Measurements from ENCODE around the gene VGF. TPM values are rescaled to one million over a fixed set of nuclear protein-coding genes. Genes with fewer than 3 reads are reported as not detected.
A peak's percentile ranks its signal among the peaks of the same experiment; 100 is the strongest.
"Not testable (repeated sequence)": the region's sequence is repeated elsewhere in the genome, so short reads cannot be mapped to it uniquely, and the experiment has no call there.

VGF gene
- total RNA-seq, 1 experiment from 2014 or later: 1.2 TPM

DNA sequence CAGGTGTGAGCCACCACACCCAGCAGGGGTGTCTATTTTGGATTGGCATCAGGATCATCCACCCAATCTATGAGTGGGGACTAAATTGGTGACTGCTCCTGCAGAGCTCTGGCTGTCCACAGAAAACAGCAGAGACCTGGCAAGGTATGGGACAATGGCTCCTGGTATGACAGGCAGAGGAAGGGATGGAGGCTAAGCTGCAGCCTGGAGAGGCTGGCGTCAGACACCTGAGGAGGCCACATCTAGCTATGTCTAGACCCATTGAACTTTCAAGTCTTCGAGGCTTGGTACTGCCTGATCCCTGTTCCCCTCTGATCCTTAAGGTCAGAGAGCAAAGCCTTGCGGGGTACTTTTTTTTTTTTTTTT lies 41.7 kb downstream of the VGF start:
- Mint-ChIP-seq H3K4me3 (ENCODE audit: unreplicated experiment) (no peak overlapping the region), H3K9me3 (ENCODE audit: unreplicated experiment) (no peaks in the 10 kb centered on the region), H3K27me3 (ENCODE audit: insufficient read depth, unreplicated experiment) (no peaks in the 10 kb centered on the region), H3K4me1 (ENCODE audit: low read depth, unreplicated experiment) (peaks cover 20% of the 10 kb centered on the region), H3K36me3 (ENCODE audit: insufficient read depth, unreplicated experiment) (no peaks in the 10 kb centered on the region), H3K27ac (ENCODE audit: unreplicated experiment) (no peak overlapping the region)
- BruUV-seq (replicated peaks): no TSS peak
- peaks cover 25% of the 10 kb centered on the region for H3K4me1 ChIP-seq
- POLR2A ChIA-PET: no interaction called here
- no peak overlapping the region for H3K4me3 ChIP-seq (ENCODE audit: low read depth, low read length)
- TF ChIP-seq, protein P1, sequence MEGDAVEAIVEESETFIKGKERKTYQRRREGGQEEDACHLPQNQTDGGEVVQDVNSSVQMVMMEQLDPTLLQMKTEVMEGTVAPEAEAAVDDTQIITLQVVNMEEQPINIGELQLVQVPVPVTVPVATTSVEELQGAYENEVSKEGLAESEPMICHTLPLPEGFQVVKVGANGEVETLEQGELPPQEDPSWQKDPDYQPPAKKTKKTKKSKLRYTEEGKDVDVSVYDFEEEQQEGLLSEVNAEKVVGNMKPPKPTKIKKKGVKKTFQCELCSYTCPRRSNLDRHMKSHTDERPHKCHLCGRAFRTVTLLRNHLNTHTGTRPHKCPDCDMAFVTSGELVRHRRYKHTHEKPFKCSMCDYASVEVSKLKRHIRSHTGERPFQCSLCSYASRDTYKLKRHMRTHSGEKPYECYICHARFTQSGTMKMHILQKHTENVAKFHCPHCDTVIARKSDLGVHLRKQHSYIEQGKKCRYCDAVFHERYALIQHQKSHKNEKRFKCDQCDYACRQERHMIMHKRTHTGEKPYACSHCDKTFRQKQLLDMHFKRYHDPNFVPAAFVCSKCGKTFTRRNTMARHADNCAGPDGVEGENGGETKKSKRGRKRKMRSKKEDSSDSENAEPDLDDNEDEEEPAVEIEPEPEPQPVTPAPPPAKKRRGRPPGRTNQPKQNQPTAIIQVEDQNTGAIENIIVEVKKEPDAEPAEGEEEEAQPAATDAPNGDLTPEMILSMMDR (IDR thresholded peaks at IDR 0.05; ENCODE audit: insufficient read depth in 1 of 2, low read depth in 1 of 2, low read length in 1 of 2, severe bottlenecking in 1 of 2, unreplicated experiment in 1 of 2): no peak
- intact Hi-C loops (cut with micrococcal nuclease; ENCODE audit: unreplicated experiment): no loop called here
- no peaks in the 10 kb centered on the region for H3K9me3 ChIP-seq
- DNase-seq: no peak
- CTCF ChIA-PET: no interaction called here
- H3K27me3 ChIP-seq (replicated peaks; ENCODE audit: control insufficient read depth, insufficient read depth, low read length): no peaks in the 10 kb centered on the region
- H3K36me3 ChIP-seq (ENCODE audit: control insufficient read depth, insufficient read depth, low read length): no peaks in the 10 kb centered on the region

DNA sequence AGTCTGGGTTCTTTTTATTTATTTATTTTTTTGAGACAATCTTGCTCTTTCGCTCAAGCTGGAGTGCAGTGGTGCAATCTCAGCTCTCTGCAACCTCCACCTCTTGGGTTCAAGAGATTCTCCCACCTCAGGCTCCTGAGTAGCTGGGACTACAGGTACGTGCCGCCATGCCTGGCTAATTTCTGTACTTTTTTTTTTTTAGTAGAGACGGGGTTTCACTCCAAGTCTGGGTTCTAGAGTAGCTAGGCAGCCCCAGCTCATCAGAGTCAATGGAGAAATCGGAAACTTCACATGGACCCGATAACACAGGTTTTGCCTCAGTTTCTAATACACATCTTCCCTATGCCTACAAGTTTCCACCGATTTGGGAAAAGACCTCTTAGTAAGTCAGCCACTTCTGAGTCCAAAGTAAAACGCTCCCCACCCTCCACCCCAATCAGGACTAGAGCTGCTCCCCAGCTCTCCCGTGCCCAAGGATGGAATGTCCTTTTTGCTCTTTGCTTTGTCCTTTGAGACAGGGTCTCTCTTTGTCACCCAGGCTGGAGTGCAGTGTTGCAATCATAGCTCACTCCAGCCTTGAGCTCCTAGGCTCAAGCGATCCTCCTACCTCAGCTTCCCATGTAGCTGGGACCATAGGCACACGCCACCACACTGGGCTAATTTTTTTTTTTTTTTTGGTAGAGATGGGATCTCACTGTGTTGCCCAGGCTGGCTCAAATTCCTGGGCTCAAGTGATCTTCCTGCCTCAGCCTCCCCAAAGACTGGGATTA lies 42.3 kb downstream of the VGF start:
- CTCF ChIA-PET: interaction anchor here (0.6 to 1.4 kb wide), 4 partner anchors 13 to 38 kb away, joined by 4 read pairs; partner anchors contain the start of gene TRIM56
- H3K4me1 Mint-ChIP-seq (ENCODE audit: low read depth, unreplicated experiment): peaks cover 24% of the 10 kb centered on the region
- no peaks in the 10 kb centered on the region for H3K36me3 Mint-ChIP-seq (ENCODE audit: insufficient read depth, unreplicated experiment)
- TSS peak; percentile 83 for BruUV-seq (replicated peaks)
- Histone ChIP-seq H3K36me3 (ENCODE audit: control insufficient read depth, insufficient read depth, low read length) (no peaks in the 10 kb centered on the region), H3K4me3 (ENCODE audit: low read depth, low read length) (no peak overlapping the region), H3K4me1 (peaks cover 30% of the 10 kb centered on the region), H3K27me3 (replicated peaks; ENCODE audit: control insufficient read depth, insufficient read depth, low read length) (no peaks in the 10 kb centered on the region), H3K9me3 (no peaks in the 10 kb centered on the region)
- H3K27me3 Mint-ChIP-seq (ENCODE audit: insufficient read depth, unreplicated experiment): no peaks in the 10 kb centered on the region
- H3K27ac Mint-ChIP-seq (ENCODE audit: unreplicated experiment): peak overlapping the region; percentile 79
- POLR2A ChIA-PET: interaction anchor here (0.6 to 1.1 kb wide), 3 partner anchors 15 to 287 kb away, joined by 3 to 5 read pairs (median 3); no protein-coding TSS in a partner anchor
- no peak for DNase-seq
- intact Hi-C loops (cut with micrococcal nuclease; ENCODE audit: unreplicated experiment): no loop called here
- TF ChIP-seq, protein P1 (IDR thresholded peaks at IDR 0.05; ENCODE audit: insufficient read depth in 1 of 2, low read depth in 1 of 2, low read length in 1 of 2, severe bottlenecking in 1 of 2, unreplicated experiment in 1 of 2): no peak
- H3K9me3 Mint-ChIP-seq (ENCODE audit: unreplicated experiment): no peaks in the 10 kb centered on the region
- peak overlapping the region; percentile 65 for H3K4me3 Mint-ChIP-seq (ENCODE audit: unreplicated experiment)

DNA sequence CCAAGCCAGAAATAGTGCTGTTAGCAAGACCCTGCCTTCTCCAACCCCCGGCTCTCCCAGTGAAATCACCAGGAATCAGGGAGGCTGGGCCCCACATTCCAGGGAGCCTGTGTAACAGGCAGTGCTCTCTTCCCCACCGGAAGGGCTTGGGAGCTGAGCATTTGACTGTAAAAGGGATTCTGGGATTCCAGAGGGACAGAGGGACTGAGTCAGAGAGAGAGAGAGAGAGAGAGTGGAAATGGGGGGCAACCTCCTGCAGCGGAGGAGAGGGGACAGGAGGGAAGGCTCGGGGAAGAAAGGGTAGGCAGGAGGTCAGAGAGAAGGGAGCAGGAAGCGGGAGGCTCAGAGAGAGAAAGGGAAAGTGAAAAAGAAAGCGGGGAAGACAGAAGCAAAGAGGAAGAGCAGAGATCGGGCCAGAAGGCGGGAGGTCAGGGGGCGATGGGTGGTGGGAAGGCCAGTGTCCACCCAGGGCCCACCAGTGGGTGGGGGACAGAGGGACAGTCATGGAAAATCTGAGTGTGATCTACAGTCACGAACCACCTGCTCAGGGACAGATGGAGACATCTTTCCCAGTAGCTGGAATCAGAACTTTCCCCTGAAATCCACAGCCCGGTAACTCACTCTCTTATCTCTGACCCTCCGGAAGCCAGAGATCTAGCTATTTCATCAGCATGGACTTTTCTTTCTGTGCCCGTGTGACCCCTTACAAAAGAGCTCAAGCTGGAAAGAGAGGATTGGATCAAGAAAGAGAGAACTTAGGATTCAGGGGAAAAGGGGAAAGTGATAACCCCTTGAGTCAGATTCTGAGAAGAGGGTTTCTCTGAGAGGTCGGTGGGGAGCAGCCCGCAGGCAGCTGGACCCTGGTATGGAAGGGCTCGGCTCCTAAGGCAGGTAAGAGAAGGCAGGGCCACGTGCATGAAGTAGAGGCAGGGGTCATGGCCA lies 43.1 kb downstream of the VGF start:
- H3K27ac Mint-ChIP-seq (ENCODE audit: unreplicated experiment): peak overlapping the region; percentile 79
- Histone ChIP-seq H3K4me3 (ENCODE audit: low read depth, low read length) (peak overlapping the region; percentile 13), H3K9me3 (no peaks in the 10 kb centered on the region), H3K4me1 (peaks cover 33% of the 10 kb centered on the region), H3K36me3 (ENCODE audit: control insufficient read depth, insufficient read depth, low read length) (no peaks in the 10 kb centered on the region), H3K27me3 (replicated peaks; ENCODE audit: control insufficient read depth, insufficient read depth, low read length) (no peaks in the 10 kb centered on the region)
- H3K4me3 Mint-ChIP-seq (ENCODE audit: unreplicated experiment): peak overlapping the region; percentile 65
- POLR2A ChIA-PET: interaction anchor here (0.5 to 1.1 kb wide), 4 partner anchors 12 to 286 kb away, joined by 3 to 5 read pairs (median 3); no protein-coding TSS in a partner anchor
- no peaks in the 10 kb centered on the region for H3K9me3 Mint-ChIP-seq (ENCODE audit: unreplicated experiment)
- intact Hi-C loops (cut with micrococcal nuclease; ENCODE audit: unreplicated experiment): no loop called here
- peak; percentile 67 to 89 for DNase-seq
- no peaks in the 10 kb centered on the region for H3K36me3 Mint-ChIP-seq (ENCODE audit: insufficient read depth, unreplicated experiment)
- no peaks in the 10 kb centered on the region for H3K27me3 Mint-ChIP-seq (ENCODE audit: insufficient read depth, unreplicated experiment)
- BruUV-seq (replicated peaks): no TSS peak
- TF ChIP-seq, protein P1 (IDR thresholded peaks at IDR 0.05; ENCODE audit: insufficient read depth in 1 of 2, low read depth in 1 of 2, low read length in 1 of 2, severe bottlenecking in 1 of 2, unreplicated experiment in 1 of 2): no peak
- peaks cover 22% of the 10 kb centered on the region for H3K4me1 Mint-ChIP-seq (ENCODE audit: low read depth, unreplicated experiment)
- CTCF ChIA-PET: interaction anchor here (0.6 to 1.4 kb wide), 4 partner anchors 14 to 37 kb away, joined by 4 read pairs; partner anchors contain the start of gene TRIM56

DNA sequence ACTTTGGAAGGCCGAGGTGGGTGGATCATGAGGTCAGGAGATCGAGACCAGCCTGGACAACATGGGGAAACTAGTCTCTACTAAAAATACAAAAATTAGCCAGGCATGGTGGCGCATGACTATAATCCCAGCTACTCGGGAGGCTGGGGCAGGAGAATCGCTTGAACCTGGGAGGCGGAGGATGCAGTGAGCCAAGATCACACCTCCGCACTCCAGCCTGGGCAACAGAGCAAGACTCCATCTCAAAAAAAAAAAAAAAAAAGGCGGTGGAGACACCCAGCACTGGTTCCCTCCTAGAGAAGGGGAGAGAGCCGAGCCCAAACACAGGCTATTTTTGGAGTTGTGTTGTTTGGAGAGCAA lies 43.8 kb downstream of the VGF start:
- DNase-seq; H3K9me3 Mint-ChIP-seq (ENCODE audit: unreplicated experiment); intact Hi-C loops (cut with micrococcal nuclease; ENCODE audit: unreplicated experiment); CTCF ChIA-PET; H3K36me3 ChIP-seq (ENCODE audit: control insufficient read depth, insufficient read depth, low read length); H3K4me3 ChIP-seq (ENCODE audit: low read depth, low read length); H3K27me3 ChIP-seq (replicated peaks; ENCODE audit: control insufficient read depth, insufficient read depth, low read length); POLR2A ChIA-PET; H3K36me3 Mint-ChIP-seq (ENCODE audit: insufficient read depth, unreplicated experiment); H3K27me3 Mint-ChIP-seq (ENCODE audit: insufficient read depth, unreplicated experiment); H3K9me3 ChIP-seq: not testable (repeated sequence)
- peaks cover 33% of the 10 kb centered on the region for H3K4me1 ChIP-seq
- Mint-ChIP-seq H3K4me3 (ENCODE audit: unreplicated experiment) (peak overlapping the region; percentile 65), H3K4me1 (ENCODE audit: low read depth, unreplicated experiment) (peaks cover 18% of the 10 kb centered on the region), H3K27ac (ENCODE audit: unreplicated experiment) (peak overlapping the region; percentile 79)
- BruUV-seq (replicated peaks): TSS peak; percentile 90

Measured in Caco-2 (cell line).